Measurements from ENCODE around the gene ST14. TPM values are rescaled to one million over a fixed set of nuclear protein-coding genes. Genes with fewer than 3 reads are reported as not detected.

The ST14 gene
- total and polyA plus RNA-seq, 4 donors, result 24.3 to 81.1 (median 54.1) TPM

DNA sequence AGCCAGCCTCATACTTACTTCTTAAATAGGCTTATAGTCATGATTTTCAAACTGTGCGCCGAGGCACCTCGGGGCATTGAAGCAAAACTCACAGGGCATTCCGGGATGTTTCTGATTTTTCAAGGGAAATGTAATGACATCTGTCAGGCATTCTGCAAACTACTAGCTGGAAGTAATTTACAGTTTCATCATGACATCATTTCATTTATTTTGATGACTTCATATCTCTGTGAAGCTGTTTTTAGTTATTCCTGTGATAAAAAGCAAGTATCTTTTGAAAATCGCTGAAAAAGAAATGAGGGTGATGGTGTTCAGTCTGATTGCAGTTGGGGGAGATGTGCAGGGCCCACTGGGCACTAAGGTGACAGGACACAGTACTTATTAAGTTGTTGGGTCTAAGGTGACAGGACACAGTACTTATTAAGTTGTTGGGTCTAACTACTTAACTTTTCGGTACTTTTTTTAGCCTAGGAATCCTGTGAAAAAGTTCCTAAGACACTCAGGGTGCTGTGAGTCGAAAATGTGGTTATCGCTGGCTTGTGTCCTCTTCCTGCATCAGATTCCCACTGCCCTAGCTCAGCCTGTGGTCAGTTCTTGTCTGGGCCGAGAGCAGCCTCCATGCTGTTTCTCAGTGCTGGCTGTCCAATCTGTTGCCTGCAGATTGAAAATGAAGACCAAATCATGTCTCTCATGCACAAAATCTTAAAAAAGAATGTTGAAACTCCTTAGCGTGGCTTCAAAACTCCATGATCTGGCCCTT, 47.3 kb upstream of the ST14 start:
- peaks cover 0 to 5% (median 2%) of the 10 kb centered on the region in 5 donors for H3K4me1 ChIP-seq (ENCODE audit: control insufficient read depth in 5 of 5, insufficient read depth in 5 of 5, low read length in 5 of 5)
- no peak overlapping the region for H3K9ac ChIP-seq (ENCODE audit: insufficient read depth in 1 of 2, low read length in 2 of 2)
- no peak overlapping the region for H3K27ac ChIP-seq (ENCODE audit: low read depth in 1 of 2, low read length in 1 of 2)
- TF ChIP-seq, protein P1, sequence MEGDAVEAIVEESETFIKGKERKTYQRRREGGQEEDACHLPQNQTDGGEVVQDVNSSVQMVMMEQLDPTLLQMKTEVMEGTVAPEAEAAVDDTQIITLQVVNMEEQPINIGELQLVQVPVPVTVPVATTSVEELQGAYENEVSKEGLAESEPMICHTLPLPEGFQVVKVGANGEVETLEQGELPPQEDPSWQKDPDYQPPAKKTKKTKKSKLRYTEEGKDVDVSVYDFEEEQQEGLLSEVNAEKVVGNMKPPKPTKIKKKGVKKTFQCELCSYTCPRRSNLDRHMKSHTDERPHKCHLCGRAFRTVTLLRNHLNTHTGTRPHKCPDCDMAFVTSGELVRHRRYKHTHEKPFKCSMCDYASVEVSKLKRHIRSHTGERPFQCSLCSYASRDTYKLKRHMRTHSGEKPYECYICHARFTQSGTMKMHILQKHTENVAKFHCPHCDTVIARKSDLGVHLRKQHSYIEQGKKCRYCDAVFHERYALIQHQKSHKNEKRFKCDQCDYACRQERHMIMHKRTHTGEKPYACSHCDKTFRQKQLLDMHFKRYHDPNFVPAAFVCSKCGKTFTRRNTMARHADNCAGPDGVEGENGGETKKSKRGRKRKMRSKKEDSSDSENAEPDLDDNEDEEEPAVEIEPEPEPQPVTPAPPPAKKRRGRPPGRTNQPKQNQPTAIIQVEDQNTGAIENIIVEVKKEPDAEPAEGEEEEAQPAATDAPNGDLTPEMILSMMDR (IDR thresholded peaks at IDR 0.05; ENCODE audit: control extremely low read depth, extremely low read depth), result no peak
- no peak for ATAC-seq (ENCODE audit: insufficient read depth, low FRiP score)
- peaks cover 8 to 31% (median 20%) of the 10 kb centered on the region in 4 donors for H3K36me3 ChIP-seq (ENCODE audit: control insufficient read depth in 4 of 4, insufficient read depth in 4 of 4, low read length in 4 of 4)
- no peak for DNase-seq
- no peaks in the 10 kb centered on the region for H3K27me3 ChIP-seq (ENCODE audit: control insufficient read depth in 3 of 3, insufficient read depth in 3 of 3, low read length in 2 of 3)
- no peaks in the 10 kb centered on the region for H3K9me3 ChIP-seq (ENCODE audit: control insufficient read depth in 4 of 4, insufficient read depth in 3 of 4, low read length in 3 of 4)
- 95 to 96% methylated on average over 10 of the region's 10 CpGs for WGBS, 2 donors
- H3K4me3 ChIP-seq, result no peak overlapping the region

DNA sequence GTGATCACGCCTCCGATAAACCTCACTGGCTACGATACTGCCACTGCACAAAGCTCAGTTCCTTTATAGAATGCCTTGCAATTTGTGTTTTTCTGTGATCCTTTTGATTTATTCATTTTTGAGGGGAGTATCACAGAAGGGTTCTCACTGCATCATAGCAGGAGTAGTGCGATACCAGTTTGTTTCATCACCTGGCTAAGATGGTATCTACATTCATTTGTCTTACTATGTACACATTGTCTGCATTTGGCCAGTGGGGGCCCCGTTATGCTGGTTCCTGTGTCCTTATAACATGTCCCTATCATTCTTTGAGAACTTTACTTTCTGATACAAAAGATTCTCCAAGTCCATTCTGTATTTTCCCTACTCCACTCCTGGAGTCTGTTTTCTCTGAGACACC, 45.3 kb upstream of the ST14 start:
- no peaks in the 10 kb centered on the region for H3K9me3 ChIP-seq (ENCODE audit: control insufficient read depth in 4 of 4, insufficient read depth in 3 of 4, low read length in 3 of 4)
- WGBS, 2 donors, result 87 to 95% methylated on average over 5 of the region's 5 CpGs
- no peak for ATAC-seq (ENCODE audit: insufficient read depth, low FRiP score)

DNA sequence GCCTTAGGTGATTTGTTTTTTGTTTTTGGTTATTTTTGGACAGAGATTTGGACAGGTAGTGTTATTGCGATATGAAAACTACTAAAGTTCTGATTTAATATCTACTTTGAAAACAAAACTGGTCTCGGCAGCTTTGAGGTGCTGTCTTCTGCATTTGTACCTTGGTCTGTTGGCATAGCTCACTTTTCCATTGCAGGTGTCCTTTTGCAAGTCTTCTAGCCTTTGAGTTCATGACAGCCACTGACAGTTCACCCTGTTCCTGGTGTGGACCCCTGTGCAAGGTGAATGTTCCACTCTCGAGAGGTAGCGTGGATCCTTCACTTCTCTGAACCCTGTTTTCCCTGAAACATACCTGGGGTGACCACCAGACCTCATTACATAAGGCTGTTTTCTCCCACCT, 44.9 kb upstream of the ST14 start:
- no peak overlapping the region for H3K4me3 ChIP-seq
- H3K9me3 ChIP-seq (ENCODE audit: control insufficient read depth in 4 of 4, insufficient read depth in 3 of 4, low read length in 3 of 4), result no peaks in the 10 kb centered on the region
- peaks cover 8 to 26% (median 19%) of the 10 kb centered on the region in 4 donors for H3K36me3 ChIP-seq (ENCODE audit: control insufficient read depth in 4 of 4, insufficient read depth in 4 of 4, low read length in 4 of 4)
- no peak for ATAC-seq (ENCODE audit: insufficient read depth, low FRiP score)
- H3K4me1 ChIP-seq (ENCODE audit: control insufficient read depth in 5 of 5, insufficient read depth in 5 of 5, low read length in 5 of 5), result peaks cover 0 to 8% (median 3%) of the 10 kb centered on the region in 5 donors
- TF ChIP-seq, protein P1 (IDR thresholded peaks at IDR 0.05; ENCODE audit: control extremely low read depth, extremely low read depth), result no peak
- H3K27me3 ChIP-seq (ENCODE audit: control insufficient read depth in 3 of 3, insufficient read depth in 3 of 3, low read length in 2 of 3), result no peaks in the 10 kb centered on the region
- 93 to 95% methylated on average over 4 of the region's 4 CpGs for WGBS, 2 donors
- peak overlapping the region in 1 of 2 donors; percentile 10 for H3K27ac ChIP-seq (ENCODE audit: low read depth in 1 of 2, low read length in 1 of 2)
- no peak overlapping the region for H3K9ac ChIP-seq (ENCODE audit: insufficient read depth in 1 of 2, low read length in 2 of 2)
- no peak for DNase-seq

More for the DNA sequence above, 45.3 kb upstream of the ST14 start:
- H3K27ac ChIP-seq (ENCODE audit: low read depth in 1 of 2, low read length in 1 of 2), result no peak overlapping the region
- no peaks in the 10 kb centered on the region for H3K27me3 ChIP-seq (ENCODE audit: control insufficient read depth in 3 of 3, insufficient read depth in 3 of 3, low read length in 2 of 3)
- H3K9ac ChIP-seq (ENCODE audit: insufficient read depth in 1 of 2, low read length in 2 of 2), result no peak overlapping the region
- no peak overlapping the region for H3K4me3 ChIP-seq
- TF ChIP-seq, protein P1 (IDR thresholded peaks at IDR 0.05; ENCODE audit: control extremely low read depth, extremely low read depth), result no peak
- peaks cover 0 to 8% (median 3%) of the 10 kb centered on the region in 5 donors for H3K4me1 ChIP-seq (ENCODE audit: control insufficient read depth in 5 of 5, insufficient read depth in 5 of 5, low read length in 5 of 5)
- H3K36me3 ChIP-seq (ENCODE audit: control insufficient read depth in 4 of 4, insufficient read depth in 4 of 4, low read length in 4 of 4), result peaks cover 8 to 30% (median 20%) of the 10 kb centered on the region in 4 donors
- DNase-seq, result no peak

Measured in lung (tissue), 12 donors.